CD4-positive, alpha-beta T cell treated with Interleukin-15 for 1 hour (primary cell): ENCODE data around the gene POLA1.
"Not testable (repeated sequence)": the region's sequence is repeated elsewhere in the genome, so short reads cannot be mapped to it uniquely, and the experiment has no call there.

Experiments used
- DNase-seq: peaks from one replicate; pipeline ENCODE4 v3.0.0-alpha.2; 2020

The POLA1 gene

GRCh38 chrX:24693453-24694202 is at the start of gene POLA1:
Gene POLA1 (plus strand): TSS chrX:24693918. CDS start chrX:24693962, 44 bp downstream.
- DNase-seq, result peak; percentile 75

GRCh38 chrX:24646006-24646405 is 47.7 kb upstream of the POLA1 start:
- no peak for DNase-seq

- DNase-seq, result no peak
Observed at GRCh38 chrX:24646745-24647182, 47.0 kb upstream of the POLA1 start.

- DNase-seq, result peak; percentile 48
Observed at GRCh38 chrX:24647257-24648058, 46.3 kb upstream of the POLA1 start, which contains the start of gene PCYT1B. Gene PCYT1B (minus strand): TSS chrX:24647347. CDS start chrX:24647105, 242 bp downstream.

- no peak for DNase-seq
Observed at GRCh38 chrX:24648495-24648894, 45.2 kb upstream of the POLA1 start.

GRCh38 chrX:24651783-24652182 is 41.9 kb upstream of the POLA1 start:
- no peak for DNase-seq

- DNase-seq, result not testable (repeated sequence)
Observed at GRCh38 chrX:24655679-24656078, 38.0 kb upstream of the POLA1 start.

- DNase-seq, result no peak
Observed at GRCh38 chrX:24657671-24658386, 35.9 kb upstream of the POLA1 start.

- DNase-seq, result no peak
Observed at GRCh38 chrX:24658421-24658820, 35.3 kb upstream of the POLA1 start.

GRCh38 chrX:24659106-24659505 is 34.6 kb upstream of the POLA1 start:
- no peak for DNase-seq

- no peak for DNase-seq
Observed at GRCh38 chrX:24659646-24660045, 34.1 kb upstream of the POLA1 start.

- DNase-seq, result no peak
Observed at GRCh38 chrX:24661292-24661691, 32.4 kb upstream of the POLA1 start.

- no peak for DNase-seq
Observed at GRCh38 chrX:24662352-24662751, 31.4 kb upstream of the POLA1 start.

GRCh38 chrX:24668111-24668510 is 25.6 kb upstream of the POLA1 start:
- DNase-seq, result no peak

- no peak for DNase-seq
Observed at GRCh38 chrX:24672701-24673190, 21.0 kb upstream of the POLA1 start.

GRCh38 chrX:24673424-24673823 is 20.3 kb upstream of the POLA1 start:
- no peak for DNase-seq

- DNase-seq, result no peak
Observed at GRCh38 chrX:24676403-24677024, 17.2 kb upstream of the POLA1 start.

- no peak for DNase-seq
Observed at GRCh38 chrX:24682739-24683432, 10.8 kb upstream of the POLA1 start.

- DNase-seq, result no peak
Observed at GRCh38 chrX:24684048-24684447, 9.7 kb upstream of the POLA1 start.

- DNase-seq, result no peak
Observed at GRCh38 chrX:24692305-24692704, 1.4 kb upstream of the POLA1 start.

GRCh38 chrX:24694825-24695224 is 1.1 kb downstream of the POLA1 start:
- no peak for DNase-seq

- DNase-seq, result no peak
Observed at GRCh38 chrX:24696294-24696693, 2.6 kb downstream of the POLA1 start.
